ENCODE measurements around the gene TMED4. TPM values are rescaled to one million over a fixed set of nuclear protein-coding genes. Genes with fewer than 3 reads are reported as not detected.

TMED4 gene
- total and polyA plus RNA-seq, 2 donors (not counting 1 experiment from before 2014, with no cell fraction given): 84.1 to 102 TPM

DNA sequence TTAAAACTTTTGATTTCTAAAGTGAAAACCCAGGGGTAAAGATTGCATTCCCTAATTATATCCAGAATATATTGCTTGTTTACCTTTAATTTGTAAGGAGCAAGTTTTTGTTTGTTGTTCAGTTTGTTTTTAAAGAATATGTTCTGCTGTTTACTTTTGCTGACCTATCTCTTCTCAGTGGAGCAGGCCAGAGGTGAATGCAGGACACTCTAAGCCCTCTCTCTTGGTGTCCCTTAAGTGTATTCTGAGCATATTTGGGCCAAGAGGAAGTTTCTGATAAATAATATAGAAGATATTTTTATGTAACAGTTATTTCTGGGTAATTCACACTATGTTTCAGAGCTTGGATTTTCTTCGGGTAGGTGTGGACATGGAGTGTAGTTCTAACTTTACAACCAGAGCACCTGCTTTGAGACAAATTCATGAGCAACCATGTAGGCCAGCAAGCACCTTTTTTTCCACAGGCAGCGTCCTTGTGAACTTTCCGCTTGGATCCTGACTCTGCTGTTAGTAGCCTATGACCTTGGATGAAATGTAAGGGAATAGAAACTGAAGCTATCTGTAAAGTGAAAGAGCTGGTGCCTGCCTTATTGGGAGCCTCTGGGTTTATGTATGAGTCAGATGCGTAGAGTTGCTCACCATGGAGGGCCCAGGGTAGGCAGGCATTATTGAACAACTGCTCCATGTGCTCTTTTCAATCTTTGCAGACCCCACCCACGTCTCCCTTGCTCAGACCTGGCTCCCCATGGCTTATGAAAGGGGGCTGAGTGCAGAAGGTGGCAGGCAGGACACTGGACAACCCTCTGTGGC lies 40.5 kb upstream of the TMED4 start:
- Histone ChIP-seq H3K9ac (ENCODE audit: low read length) (no peak overlapping the region), H3K4me1 (ENCODE audit: control insufficient read depth in 2 of 2, insufficient read depth in 2 of 2, low read length in 2 of 2) (peaks cover 17 to 30% of the 10 kb centered on the region in 2 donors), H3K27ac (ENCODE audit: low read length in 2 of 2) (peak overlapping the region; percentile 35 to 42), H3K9me3 (ENCODE audit: control extremely low read depth in 1 of 3, control insufficient read depth in 2 of 3, insufficient read depth in 1 of 3, low read length in 2 of 3) (no peaks in the 10 kb centered on the region), H3K4me2 (replicated peaks; ENCODE audit: low read depth, low read length, poor library complexity, severe bottlenecking) (peak overlapping the region; percentile 11), H3K27me3 (replicated peaks in 1 of 4; ENCODE audit: control extremely low read depth in 1 of 4, control insufficient read depth in 3 of 4, insufficient read depth in 4 of 4, low read length in 3 of 4) (no peaks in the 10 kb centered on the region), H3K79me2 (ENCODE audit: control insufficient read depth, insufficient read depth, low read length) (peaks cover 92% of the 10 kb centered on the region), H3K36me3 (replicated peaks in 1 of 2; ENCODE audit: control extremely low read depth in 1 of 2, control insufficient read depth in 1 of 2, extremely low read depth in 1 of 2, insufficient read depth in 2 of 2, low read length in 1 of 2) (peaks cover 11 to 26% of the 10 kb centered on the region in 2 experiments), H2AFZ (ENCODE audit: insufficient read depth, low read depth, low read length, poor library complexity, severe bottlenecking) (no peak overlapping the region), H4K20me1 (ENCODE audit: control insufficient read depth, insufficient read depth, low read length, poor library complexity, severe bottlenecking) (peaks cover 34% of the 10 kb centered on the region), H3K4me3 (ENCODE audit: control extremely low read depth in 1 of 5, extremely low read depth in 1 of 5, insufficient read depth in 1 of 5, low read depth in 2 of 5, low read length in 4 of 5) (no peak overlapping the region)
- intact Hi-C loops (cut with micrococcal nuclease): no loop called here
- ATAC-seq (ENCODE audit: low read depth) (peak; percentile 47), DNase-seq (no peak)
- CTCF ChIA-PET: no interaction called here
- TF ChIP-seq, protein P1, sequence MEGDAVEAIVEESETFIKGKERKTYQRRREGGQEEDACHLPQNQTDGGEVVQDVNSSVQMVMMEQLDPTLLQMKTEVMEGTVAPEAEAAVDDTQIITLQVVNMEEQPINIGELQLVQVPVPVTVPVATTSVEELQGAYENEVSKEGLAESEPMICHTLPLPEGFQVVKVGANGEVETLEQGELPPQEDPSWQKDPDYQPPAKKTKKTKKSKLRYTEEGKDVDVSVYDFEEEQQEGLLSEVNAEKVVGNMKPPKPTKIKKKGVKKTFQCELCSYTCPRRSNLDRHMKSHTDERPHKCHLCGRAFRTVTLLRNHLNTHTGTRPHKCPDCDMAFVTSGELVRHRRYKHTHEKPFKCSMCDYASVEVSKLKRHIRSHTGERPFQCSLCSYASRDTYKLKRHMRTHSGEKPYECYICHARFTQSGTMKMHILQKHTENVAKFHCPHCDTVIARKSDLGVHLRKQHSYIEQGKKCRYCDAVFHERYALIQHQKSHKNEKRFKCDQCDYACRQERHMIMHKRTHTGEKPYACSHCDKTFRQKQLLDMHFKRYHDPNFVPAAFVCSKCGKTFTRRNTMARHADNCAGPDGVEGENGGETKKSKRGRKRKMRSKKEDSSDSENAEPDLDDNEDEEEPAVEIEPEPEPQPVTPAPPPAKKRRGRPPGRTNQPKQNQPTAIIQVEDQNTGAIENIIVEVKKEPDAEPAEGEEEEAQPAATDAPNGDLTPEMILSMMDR (IDR thresholded peaks at IDR 0.05): no peak
- TF ChIP-seq EZH2 (IDR thresholded peaks at IDR 0.05; ENCODE audit: borderline replicate concordance, insufficient read depth, low read depth, low read length, poor library complexity, severe bottlenecking): no peak
- 88% methylated on average over 4 of the region's 5 CpGs for WGBS (ENCODE audit: insufficient coverage)
- POLR2A ChIA-PET: interaction anchor here (0.7 to 1.0 kb wide), 2 partner anchors 16 kb away, joined by 3 read pairs; partner anchors contain the start of gene OGDH
- Mint-ChIP-seq H3K4me3 (peak overlapping the region; percentile 39), H3K27ac (peak overlapping the region; percentile 80), H3K9me3 (ENCODE audit: insufficient read depth) (no peaks in the 10 kb centered on the region), H3K27me3 (no peaks in the 10 kb centered on the region), H3K4me1 (peaks cover 50% of the 10 kb centered on the region)

DNA sequence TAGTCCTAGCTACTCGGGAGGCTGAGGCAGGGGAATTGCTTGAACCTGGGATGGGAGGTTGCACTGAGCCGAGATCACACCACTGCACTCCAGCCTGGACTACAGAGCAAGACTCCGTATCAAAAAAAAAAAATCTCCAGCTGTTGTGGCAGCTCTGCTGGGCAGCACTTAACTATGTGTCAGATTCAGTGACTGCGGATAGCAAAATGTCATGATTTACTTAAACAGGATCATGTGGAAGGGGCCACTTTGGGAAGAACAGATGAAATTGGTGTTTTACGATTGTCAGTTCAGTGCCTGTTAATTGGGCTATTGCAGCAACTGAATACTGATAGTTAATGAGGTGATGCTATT lies 39.7 kb upstream of the TMED4 start:
- no peak for ATAC-seq (ENCODE audit: low read depth)
- Histone ChIP-seq H3K4me1 (ENCODE audit: control insufficient read depth in 2 of 2, insufficient read depth in 2 of 2, low read length in 2 of 2) (peaks cover 17 to 30% of the 10 kb centered on the region in 2 donors), H3K79me2 (ENCODE audit: control insufficient read depth, insufficient read depth, low read length) (peaks cover 95% of the 10 kb centered on the region), H3K27ac (ENCODE audit: low read length in 2 of 2) (no peak overlapping the region), H3K4me3 (ENCODE audit: control extremely low read depth in 1 of 5, extremely low read depth in 1 of 5, insufficient read depth in 1 of 5, low read depth in 2 of 5, low read length in 4 of 5) (no peak overlapping the region), H3K9ac (ENCODE audit: low read length) (no peak overlapping the region), H3K4me2 (replicated peaks; ENCODE audit: low read depth, low read length, poor library complexity, severe bottlenecking) (no peak overlapping the region), H2AFZ (ENCODE audit: insufficient read depth, low read depth, low read length, poor library complexity, severe bottlenecking) (no peak overlapping the region), H3K36me3 (replicated peaks in 1 of 2; ENCODE audit: control extremely low read depth in 1 of 2, control insufficient read depth in 1 of 2, extremely low read depth in 1 of 2, insufficient read depth in 2 of 2, low read length in 1 of 2) (peaks cover 11 to 25% of the 10 kb centered on the region in 2 experiments), H3K27me3 (replicated peaks in 1 of 4; ENCODE audit: control extremely low read depth in 1 of 4, control insufficient read depth in 3 of 4, insufficient read depth in 4 of 4, low read length in 3 of 4) (no peaks in the 10 kb centered on the region), H3K9me3 (ENCODE audit: control extremely low read depth in 1 of 3, control insufficient read depth in 2 of 3, insufficient read depth in 1 of 3, low read length in 2 of 3) (no peaks in the 10 kb centered on the region), H4K20me1 (ENCODE audit: control insufficient read depth, insufficient read depth, low read length, poor library complexity, severe bottlenecking) (peaks cover 37% of the 10 kb centered on the region)
- Mint-ChIP-seq H3K27ac (no peak overlapping the region), H3K9me3 (ENCODE audit: insufficient read depth) (no peaks in the 10 kb centered on the region), H3K4me3 (no peak overlapping the region), H3K27me3 (no peaks in the 10 kb centered on the region), H3K4me1 (peaks cover 57% of the 10 kb centered on the region)
- 100% methylated on average over 2 of the region's 5 CpGs for WGBS (ENCODE audit: insufficient coverage)
- TF ChIP-seq, protein P1 (IDR thresholded peaks at IDR 0.05): no peak
- TF ChIP-seq EZH2 (IDR thresholded peaks at IDR 0.05; ENCODE audit: borderline replicate concordance, insufficient read depth, low read depth, low read length, poor library complexity, severe bottlenecking): no peak
- ChIA-PET CTCF (interaction anchor here (0.7 kb wide), 1 partner anchor 31 kb away, joined by 4 read pairs; no protein-coding TSS in a partner anchor), POLR2A (interaction anchor here (0.6 kb wide), 1 partner anchor 213 kb away, joined by 4 read pairs; no protein-coding TSS in a partner anchor)
- intact Hi-C loops (cut with micrococcal nuclease): no loop called here
- DNase-seq: no peak

Measured in B cell (primary cell).